ENCODE data around the gene CGREF1. TPM values are rescaled to one million over a fixed set of nuclear protein-coding genes. Genes with fewer than 3 reads are reported as not detected.

The CGREF1 gene
- total and polyA plus RNA-seq, 2 donors (not counting 1 experiment from before 2014, with no cell fraction given), result 1.5 to 2.3 TPM

DNA sequence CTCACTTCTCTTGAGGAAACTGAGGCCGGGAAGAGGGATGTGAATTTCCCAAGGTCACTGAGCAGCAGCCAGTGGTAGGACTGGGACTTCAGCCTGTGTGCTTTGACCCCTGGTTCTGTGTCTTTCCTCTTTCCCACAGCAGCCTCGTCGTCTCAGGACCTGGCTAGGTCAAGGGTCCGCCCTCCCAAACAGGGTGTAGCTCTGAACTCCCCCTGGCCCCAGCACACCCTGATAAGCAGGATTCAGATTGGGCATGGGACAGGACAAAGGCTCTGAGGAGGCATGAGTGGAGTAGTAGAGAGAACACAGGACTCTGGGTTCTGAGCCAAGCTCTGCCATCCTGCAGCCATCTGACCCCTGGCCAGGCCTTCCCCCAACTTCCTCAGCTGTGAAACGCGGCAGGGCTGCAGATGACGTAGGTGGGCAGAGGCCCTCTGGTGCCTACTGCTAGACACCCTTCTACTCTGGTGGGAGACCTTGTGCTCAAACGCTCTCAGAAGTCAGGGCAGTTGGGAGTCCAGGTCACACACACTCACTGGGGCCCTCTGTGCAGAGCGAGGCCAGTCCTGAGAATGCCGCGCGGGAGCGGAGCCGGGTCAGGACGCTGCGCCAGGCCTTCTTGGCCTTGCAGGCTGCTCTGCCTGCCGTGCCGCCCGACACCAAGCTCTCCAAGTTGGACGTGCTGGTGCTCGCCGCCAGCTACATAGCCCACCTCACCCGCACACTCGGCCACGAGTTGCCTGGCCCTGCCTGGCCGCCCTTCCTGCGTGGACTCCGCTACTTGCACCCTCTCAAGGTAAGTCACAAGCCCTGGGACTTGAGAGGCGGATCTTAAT is 30.9 kb upstream of the CGREF1 start:
- H3K27ac ChIP-seq (ENCODE audit: insufficient read depth, low read length), result no peak overlapping the region
- TF ChIP-seq CTCF (conservative IDR thresholded peaks at IDR 0.05 in 1 of 2, IDR thresholded peaks at IDR 0.05 in 1 of 2; ENCODE audit: low read depth in 1 of 2, low read length in 2 of 2) (no peak), EZH2 (IDR thresholded peaks at IDR 0.05; ENCODE audit: low read length, missing control alignments) (no peak)
- no peaks in the 10 kb centered on the region for H4K20me1 ChIP-seq (ENCODE audit: control insufficient read depth, extremely low read depth, insufficient read depth, low read length)
- no peaks in the 10 kb centered on the region for H3K4me1 ChIP-seq (ENCODE audit: control insufficient read depth, extremely low read depth, insufficient read depth, low read length)
- H3K4me2 ChIP-seq (ENCODE audit: extremely low read depth, insufficient read depth, low read length), result no peak overlapping the region
- no peak overlapping the region for H2AFZ ChIP-seq (ENCODE audit: low read length)
- no peaks in the 10 kb centered on the region for H3K9me3 ChIP-seq (ENCODE audit: control insufficient read depth, insufficient read depth, low read depth, low read length)
- H3K4me3 ChIP-seq (replicated peaks in 1 of 4; ENCODE audit: control extremely low read depth in 1 of 4, insufficient read depth in 1 of 4, low read depth in 3 of 4, low read length in 4 of 4), result no peak overlapping the region
- H3K9ac ChIP-seq (ENCODE audit: insufficient read depth, low read length), result no peak overlapping the region
- peaks cover 30% of the 10 kb centered on the region for H3K27me3 ChIP-seq (ENCODE audit: control insufficient read depth, insufficient read depth, low read length)
- no peaks in the 10 kb centered on the region for H3K79me2 ChIP-seq (ENCODE audit: control insufficient read depth, insufficient read depth, low read length)
- DNase-seq (ENCODE audit: low read depth in 2 of 2), result no peak
- no peaks in the 10 kb centered on the region for H3K36me3 ChIP-seq (ENCODE audit: control insufficient read depth, insufficient read depth, low read length)

GRCh38 chr2:27148801-27149439 is 30.0 kb upstream of the CGREF1 start, which contains the start of gene TCF23:
Gene TCF23 (plus strand): TSS chr2:27149004. CDS start chr2:27149134, 130 bp downstream.
- H3K9me3 ChIP-seq (ENCODE audit: control insufficient read depth, insufficient read depth, low read depth, low read length), result no peaks in the 10 kb centered on the region
- H2AFZ ChIP-seq (ENCODE audit: low read length), result no peak within 1 kb of the TSS
- peaks cover 26% of the 10 kb centered on the region for H3K27me3 ChIP-seq (ENCODE audit: control insufficient read depth, insufficient read depth, low read length)
- no peaks in the 10 kb centered on the region for H3K79me2 ChIP-seq (ENCODE audit: control insufficient read depth, insufficient read depth, low read length)
- H3K4me1 ChIP-seq (ENCODE audit: control insufficient read depth, extremely low read depth, insufficient read depth, low read length), result no peaks in the 10 kb centered on the region
- no peak within 1 kb of the TSS for H3K4me3 ChIP-seq (replicated peaks in 1 of 4; ENCODE audit: control extremely low read depth in 1 of 4, insufficient read depth in 1 of 4, low read depth in 3 of 4, low read length in 4 of 4)
- H4K20me1 ChIP-seq (ENCODE audit: control insufficient read depth, extremely low read depth, insufficient read depth, low read length), result no peaks in the 10 kb centered on the region
- no peak within 1 kb of the TSS for H3K9ac ChIP-seq (ENCODE audit: insufficient read depth, low read length)
- TF ChIP-seq EZH2 (IDR thresholded peaks at IDR 0.05; ENCODE audit: low read length, missing control alignments) (no peak), CTCF (conservative IDR thresholded peaks at IDR 0.05 in 1 of 2, IDR thresholded peaks at IDR 0.05 in 1 of 2; ENCODE audit: low read depth in 1 of 2, low read length in 2 of 2) (no peak)
- DNase-seq (ENCODE audit: low read depth in 2 of 2), result no peak
- H3K27ac ChIP-seq (ENCODE audit: insufficient read depth, low read length), result no peak within 1 kb of the TSS
- H3K36me3 ChIP-seq (ENCODE audit: control insufficient read depth, insufficient read depth, low read length), result no peaks in the 10 kb centered on the region
- H3K4me2 ChIP-seq (ENCODE audit: extremely low read depth, insufficient read depth, low read length), result no peak within 1 kb of the TSS

DNA sequence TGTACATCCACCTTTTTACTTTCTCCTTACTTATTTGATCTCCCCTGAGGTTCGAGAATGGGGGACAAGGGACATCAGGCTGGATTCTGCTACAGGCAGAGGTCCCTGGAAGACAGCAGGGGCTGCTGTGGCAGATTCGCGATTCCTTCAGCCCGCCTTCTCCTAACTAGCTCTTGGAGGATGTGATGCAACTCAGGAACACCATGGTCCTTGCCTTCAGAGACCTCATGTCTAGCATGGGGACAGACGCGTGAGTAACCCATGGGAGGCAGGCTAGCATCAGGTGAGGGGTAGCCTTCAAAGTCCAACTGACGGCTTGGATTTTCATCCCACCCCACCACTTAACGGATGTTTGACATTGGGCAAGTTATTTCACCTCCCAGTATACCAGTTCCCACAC is 29.0 kb upstream of the CGREF1 start:
- no peak for TF ChIP-seq CTCF (conservative IDR thresholded peaks at IDR 0.05 in 1 of 2, IDR thresholded peaks at IDR 0.05 in 1 of 2; ENCODE audit: low read depth in 1 of 2, low read length in 2 of 2)
- TF ChIP-seq EZH2 (IDR thresholded peaks at IDR 0.05; ENCODE audit: low read length, missing control alignments), result no peak

More for the DNA sequence above, 29.0 kb upstream of the CGREF1 start:
- H3K27ac ChIP-seq (ENCODE audit: insufficient read depth, low read length), result no peak overlapping the region
- no peak overlapping the region for H3K4me3 ChIP-seq (replicated peaks in 1 of 4; ENCODE audit: control extremely low read depth in 1 of 4, insufficient read depth in 1 of 4, low read depth in 3 of 4, low read length in 4 of 4)
- no peaks in the 10 kb centered on the region for H3K9me3 ChIP-seq (ENCODE audit: control insufficient read depth, insufficient read depth, low read depth, low read length)
- H3K27me3 ChIP-seq (ENCODE audit: control insufficient read depth, insufficient read depth, low read length), result peaks cover 28% of the 10 kb centered on the region
- no peaks in the 10 kb centered on the region for H4K20me1 ChIP-seq (ENCODE audit: control insufficient read depth, extremely low read depth, insufficient read depth, low read length)
- no peaks in the 10 kb centered on the region for H3K4me1 ChIP-seq (ENCODE audit: control insufficient read depth, extremely low read depth, insufficient read depth, low read length)
- H3K9ac ChIP-seq (ENCODE audit: insufficient read depth, low read length), result no peak overlapping the region
- H3K4me2 ChIP-seq (ENCODE audit: extremely low read depth, insufficient read depth, low read length), result no peak overlapping the region
- no peak overlapping the region for H2AFZ ChIP-seq (ENCODE audit: low read length)
- H3K79me2 ChIP-seq (ENCODE audit: control insufficient read depth, insufficient read depth, low read length), result no peaks in the 10 kb centered on the region
- no peak for DNase-seq (ENCODE audit: low read depth in 2 of 2)
- H3K36me3 ChIP-seq (ENCODE audit: control insufficient read depth, insufficient read depth, low read length), result no peaks in the 10 kb centered on the region
